Peyer's patch (tissue), 4 donors: Measurements from ENCODE around the gene PFKM. TPM values are rescaled to one million over a fixed set of nuclear protein-coding genes. Genes with fewer than 3 reads are reported as not detected.

Experiments used
- DNase-seq, 3 donors: peaks; one replicate each; pipeline ENCODE4 v3.0.0-alpha.2; 2017 to 2019
- H3K27ac ChIP-seq, 4 donors: fragments of 200-600 bp; sonication (generic); one replicate each; pipeline ENCODE4 v1.5.1; 2016 to 2019
- H3K27me3 ChIP-seq, 2 donors: fragments of 200-600 bp; sonication (generic); one replicate each; pipeline ENCODE4 v1.5.1; 2019
- H3K36me3 ChIP-seq, 3 donors: fragments of 200-600 bp; sonication (generic); one replicate each; pipeline ENCODE4 v1.5.1; 2016 to 2019
- H3K4me1 ChIP-seq, 4 donors: fragments of 200-600 bp; sonication (generic); one replicate each; pipeline ENCODE4 v1.5.1; 2016 to 2019
- H3K4me3 ChIP-seq, 4 donors: fragments of 200-600 bp; sonication (generic); 1 replicate in 3 of 4; 2 replicates in 1 of 4; pipeline ENCODE4 v1.5.1; 2016 to 2019; ENCODE audit warnings: mild to moderate bottlenecking in 1 of 4
- H3K9me3 ChIP-seq, 4 donors: fragments of 200-600 bp; sonication (generic); one replicate each; pipeline ENCODE4 v1.5.1; 2016 to 2019; ENCODE audit warnings: mild to moderate bottlenecking in 1 of 4
- POLR2A ChIP-seq, 2 donors: fragments of 450-650 bp; IDR thresholded peaks; one replicate each; pipeline ENCODE4 v1.5.1; 2017; ENCODE audit warnings: antibody characterized with exemption in 2 of 2, mild to moderate bottlenecking in 2 of 2, moderate library complexity in 2 of 2
- total RNA-seq, 4 donors: library from RNA; depleted of rRNA; stranded (reverse); fragments of >200 nt; gene quantifications; one replicate each; pipeline ENCODE4 v1.1.0, GENCODE V29; 2016
- TF ChIP-seq, protein P1 (sequence below), 6 experiments: fragments of 450-650 bp in 4 of 6; fragments of 200-600 bp in 2 of 6; sonication (generic) in 1 of 6; IDR thresholded peaks; one replicate each; pipeline ENCODE4 v1.5.1; 2017 to 2019; ENCODE audit warnings: antibody characterized with exemption in 6 of 6, mild to moderate bottlenecking in 3 of 6, moderate library complexity in 1 of 6

Gene PFKM
- total RNA-seq, 4 donors from 2014 or later = 10.0 to 38.0 (median 27.0) TPM

DNA sequence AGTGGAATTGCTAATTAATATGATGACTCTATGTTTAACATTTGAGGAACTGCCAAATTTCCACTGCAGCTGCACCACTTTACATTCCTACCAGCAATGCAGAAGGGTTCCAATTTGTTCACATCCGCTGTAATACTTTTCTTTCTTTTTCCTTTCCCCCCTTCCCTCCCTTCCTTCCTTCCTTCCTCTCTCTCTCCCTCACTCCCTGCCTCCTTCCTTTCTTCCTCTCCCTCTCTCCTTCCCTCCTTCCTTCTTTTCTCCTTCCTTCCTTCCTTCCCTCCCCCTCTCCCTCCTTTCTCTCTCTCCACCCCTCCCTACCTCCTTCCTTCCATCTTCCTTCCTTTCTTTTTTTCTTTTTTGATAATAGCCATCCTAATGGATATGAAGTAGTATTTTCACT is 3.2 kb upstream of the PFKM start:
- no peak for TF ChIP-seq POLR2A (IDR thresholded peaks at IDR 0.05)
- TF ChIP-seq, protein P1, sequence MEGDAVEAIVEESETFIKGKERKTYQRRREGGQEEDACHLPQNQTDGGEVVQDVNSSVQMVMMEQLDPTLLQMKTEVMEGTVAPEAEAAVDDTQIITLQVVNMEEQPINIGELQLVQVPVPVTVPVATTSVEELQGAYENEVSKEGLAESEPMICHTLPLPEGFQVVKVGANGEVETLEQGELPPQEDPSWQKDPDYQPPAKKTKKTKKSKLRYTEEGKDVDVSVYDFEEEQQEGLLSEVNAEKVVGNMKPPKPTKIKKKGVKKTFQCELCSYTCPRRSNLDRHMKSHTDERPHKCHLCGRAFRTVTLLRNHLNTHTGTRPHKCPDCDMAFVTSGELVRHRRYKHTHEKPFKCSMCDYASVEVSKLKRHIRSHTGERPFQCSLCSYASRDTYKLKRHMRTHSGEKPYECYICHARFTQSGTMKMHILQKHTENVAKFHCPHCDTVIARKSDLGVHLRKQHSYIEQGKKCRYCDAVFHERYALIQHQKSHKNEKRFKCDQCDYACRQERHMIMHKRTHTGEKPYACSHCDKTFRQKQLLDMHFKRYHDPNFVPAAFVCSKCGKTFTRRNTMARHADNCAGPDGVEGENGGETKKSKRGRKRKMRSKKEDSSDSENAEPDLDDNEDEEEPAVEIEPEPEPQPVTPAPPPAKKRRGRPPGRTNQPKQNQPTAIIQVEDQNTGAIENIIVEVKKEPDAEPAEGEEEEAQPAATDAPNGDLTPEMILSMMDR (IDR thresholded peaks at IDR 0.05) = no peak
- Histone ChIP-seq H3K9me3 (no peaks in the 10 kb centered on the region), H3K4me3 (no peak overlapping the region), H3K4me1 (peaks cover 0 to 11% (median 2%) of the 10 kb centered on the region in 4 donors), H3K36me3 (no peaks in the 10 kb centered on the region), H3K27me3 (no peaks in the 10 kb centered on the region), H3K27ac (no peak overlapping the region)
- no peak for DNase-seq

GRCh38 chr12:48118284-48118871 is 786 bp upstream of the PFKM start:
- H3K4me1 ChIP-seq = peaks cover 0 to 11% (median 2%) of the 10 kb centered on the region in 4 donors
- DNase-seq = no peak
- H3K27ac ChIP-seq = peak overlapping the region in 1 of 4 donors; percentile 51
- H3K4me3 ChIP-seq = peak overlapping the region in 2 of 4 donors; percentile 62 to 78
- TF ChIP-seq, protein P1 (IDR thresholded peaks at IDR 0.05) = no peak
- TF ChIP-seq POLR2A (IDR thresholded peaks at IDR 0.05) = no peak
- H3K9me3 ChIP-seq = no peaks in the 10 kb centered on the region
- no peaks in the 10 kb centered on the region for H3K36me3 ChIP-seq
- H3K27me3 ChIP-seq = no peaks in the 10 kb centered on the region

DNA sequence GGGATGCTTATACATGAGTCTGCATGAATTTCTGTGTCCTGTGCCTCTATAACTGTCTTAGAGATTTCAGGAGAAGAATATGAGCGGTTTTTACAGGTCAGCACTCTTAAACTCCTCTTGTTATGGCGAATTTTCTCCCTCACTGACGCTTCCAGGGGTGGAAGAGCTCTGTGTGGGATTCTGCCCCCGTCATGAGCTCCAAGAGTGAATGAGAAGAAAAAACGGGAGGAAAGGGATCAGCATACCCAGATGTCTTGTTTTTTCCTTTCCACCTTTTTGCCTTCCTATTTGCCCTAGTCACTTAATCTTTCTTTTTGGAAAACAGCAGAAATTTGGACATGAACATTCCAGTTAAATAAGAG is 651 bp downstream of the PFKM start:
- Histone ChIP-seq H3K36me3 (no peaks in the 10 kb centered on the region), H3K9me3 (no peaks in the 10 kb centered on the region), H3K27ac (peak overlapping the region in 3 of 4 donors; percentile 19 to 64 (median 51)), H3K4me3 (peak overlapping the region; percentile 49 to 78 (median 59)), H3K4me1 (peaks cover 0 to 11% (median 2%) of the 10 kb centered on the region in 4 donors), H3K27me3 (no peaks in the 10 kb centered on the region)
- no peak for DNase-seq
- no peak for TF ChIP-seq POLR2A (IDR thresholded peaks at IDR 0.05)
- TF ChIP-seq, protein P1 (IDR thresholded peaks at IDR 0.05) = no peak

DNA sequence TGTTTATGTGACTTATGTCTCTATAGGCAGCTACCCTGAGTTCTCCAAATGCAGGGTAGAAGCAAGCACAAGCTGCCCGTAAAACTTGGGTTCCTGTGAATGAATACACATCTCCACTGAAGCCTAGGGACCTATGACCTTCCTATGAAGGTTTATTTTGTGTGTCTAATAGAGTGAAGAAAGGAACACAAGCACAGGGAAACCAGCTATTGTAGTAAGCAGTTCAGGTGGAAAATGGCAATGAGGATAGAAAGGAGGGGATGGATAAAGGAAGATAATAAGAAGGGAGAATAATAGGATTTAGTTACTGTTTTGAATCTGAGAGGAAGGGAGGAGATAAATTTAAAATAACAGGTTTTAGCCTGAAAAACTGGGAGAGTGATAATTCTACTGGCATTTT is 2.4 kb downstream of the PFKM start:
- Histone ChIP-seq H3K27me3 (no peaks in the 10 kb centered on the region), H3K27ac (no peak overlapping the region), H3K36me3 (no peaks in the 10 kb centered on the region), H3K4me3 (no peak overlapping the region), H3K4me1 (peaks cover 0 to 11% (median 2%) of the 10 kb centered on the region in 4 donors), H3K9me3 (no peaks in the 10 kb centered on the region)
- no peak for TF ChIP-seq POLR2A (IDR thresholded peaks at IDR 0.05)
- TF ChIP-seq, protein P1 (IDR thresholded peaks at IDR 0.05) = no peak
- DNase-seq = no peak

DNA sequence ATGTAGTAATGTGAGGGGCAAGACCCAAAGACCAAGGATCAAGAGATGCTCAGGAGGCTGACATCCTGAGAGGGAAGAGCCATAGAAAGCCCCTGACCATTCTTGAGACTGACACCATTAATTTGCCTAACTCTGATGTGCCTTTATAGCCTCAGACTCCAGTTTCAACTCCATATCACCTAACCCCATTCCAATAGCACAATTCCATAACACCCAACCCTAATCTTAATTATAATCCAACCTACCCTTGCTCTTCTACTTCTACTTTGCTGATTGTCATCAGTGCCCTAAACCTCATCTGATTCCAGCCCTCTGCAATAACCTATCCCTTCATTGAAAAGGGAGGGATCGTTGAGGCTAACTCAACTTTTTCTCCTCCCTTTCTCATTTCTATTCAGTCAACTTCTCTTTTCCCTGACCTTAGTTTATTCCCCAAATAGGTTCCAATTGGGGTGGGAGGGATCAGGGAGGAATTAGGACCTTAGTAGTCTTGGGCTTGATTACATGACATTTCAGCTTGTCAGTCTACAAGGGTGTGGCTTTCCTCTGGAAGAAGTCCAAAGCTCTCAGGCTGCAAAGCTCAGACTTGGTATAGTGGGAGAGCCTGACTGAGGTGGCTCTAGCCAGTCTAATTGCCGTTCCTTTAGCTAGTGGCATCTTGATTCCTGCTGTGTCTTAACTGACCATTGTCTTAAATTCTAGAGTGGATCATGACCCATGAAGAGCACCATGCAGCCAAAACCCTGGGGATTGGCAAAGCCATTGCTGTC is 3.1 kb downstream of the PFKM start:
- no peak for DNase-seq
- peaks cover 0 to 11% (median 2%) of the 10 kb centered on the region in 4 donors for H3K4me1 ChIP-seq
- H3K27ac ChIP-seq = no peak overlapping the region
- TF ChIP-seq, protein P1 (IDR thresholded peaks at IDR 0.05) = no peak
- TF ChIP-seq POLR2A (IDR thresholded peaks at IDR 0.05) = no peak
- no peaks in the 10 kb centered on the region for H3K9me3 ChIP-seq
- H3K36me3 ChIP-seq = no peaks in the 10 kb centered on the region
- H3K4me3 ChIP-seq = no peak overlapping the region
- no peaks in the 10 kb centered on the region for H3K27me3 ChIP-seq
